HG03558 (cell line): ENCODE results near the gene HDAC4.

Source experiments
- ATAC-seq: cut with Tn5 transposase; IDR thresholded peaks from one replicate; pipeline ENCODE4 v1.9.1; 2021; ENCODE audit warnings: moderate number of reproducible peaks; ENCODE audit not compliant: unreplicated experiment; ENCODE audit errors: extremely low read depth

HDAC4 gene

GRCh38 chr2:239018271-239019182 is 382.3 kb downstream of the HDAC4 start:
- no peak for ATAC-seq

- no peak for ATAC-seq
Observed at GRCh38 chr2:239017491-239018098, 383.2 kb downstream of the HDAC4 start.

DNA sequence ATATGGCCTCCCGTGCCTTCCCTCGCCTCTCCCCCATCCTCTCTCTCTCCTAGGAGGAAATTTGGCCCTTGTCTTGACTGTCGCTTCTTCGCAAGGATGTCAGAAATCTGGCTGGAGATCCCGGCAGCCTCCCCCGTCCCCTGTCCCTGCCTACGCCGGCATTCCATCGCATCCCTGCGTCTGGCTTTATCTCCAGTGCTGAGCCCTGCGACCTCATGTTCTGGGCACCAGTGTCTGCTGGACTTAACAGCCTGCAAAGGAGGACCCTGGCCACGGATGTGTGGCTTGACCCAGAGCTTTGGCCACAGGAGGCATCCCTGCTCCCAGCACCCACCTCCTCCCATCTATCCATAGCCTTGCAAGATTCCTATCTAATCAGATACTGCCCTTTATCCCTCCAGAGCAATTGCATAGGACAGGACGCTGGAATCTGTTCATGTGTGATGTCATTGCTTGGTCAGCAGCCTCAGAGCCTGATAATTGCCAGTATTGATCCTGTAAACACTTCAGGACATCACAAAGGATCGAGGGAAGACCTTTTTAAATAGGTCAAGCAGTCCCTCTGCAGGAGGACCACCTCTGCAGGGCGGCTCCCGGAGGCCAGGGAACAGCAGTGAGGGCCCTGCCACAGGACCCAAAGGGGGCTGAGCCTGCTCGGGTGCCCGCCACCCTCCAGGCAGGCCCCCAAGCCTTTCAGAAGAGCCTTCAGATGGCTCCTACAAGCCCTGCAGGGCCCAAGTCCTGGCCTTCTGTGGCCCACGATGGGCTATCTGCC is 384.7 kb downstream of the HDAC4 start:
- ATAC-seq: no peak

- ATAC-seq: no peak
Observed at GRCh38 chr2:239015218-239015900, 385.5 kb downstream of the HDAC4 start.

- ATAC-seq: no peak
Observed at GRCh38 chr2:239014458-239015217, 386.2 kb downstream of the HDAC4 start.

DNA sequence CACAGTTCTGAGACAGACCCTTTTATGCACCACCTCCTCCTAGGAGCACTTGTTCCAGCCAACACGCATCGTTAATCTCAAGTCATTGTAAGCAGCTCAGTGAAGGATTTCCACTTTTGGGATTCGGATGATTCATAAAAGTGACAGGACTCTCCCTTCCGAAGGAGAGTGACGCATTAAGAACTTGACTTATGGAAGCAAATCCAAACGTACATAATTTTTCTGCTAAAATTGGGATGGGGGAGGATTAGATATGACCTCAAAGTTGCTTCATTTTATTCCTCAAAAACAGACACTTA is 387.2 kb downstream of the HDAC4 start:
- ATAC-seq: no peak

DNA sequence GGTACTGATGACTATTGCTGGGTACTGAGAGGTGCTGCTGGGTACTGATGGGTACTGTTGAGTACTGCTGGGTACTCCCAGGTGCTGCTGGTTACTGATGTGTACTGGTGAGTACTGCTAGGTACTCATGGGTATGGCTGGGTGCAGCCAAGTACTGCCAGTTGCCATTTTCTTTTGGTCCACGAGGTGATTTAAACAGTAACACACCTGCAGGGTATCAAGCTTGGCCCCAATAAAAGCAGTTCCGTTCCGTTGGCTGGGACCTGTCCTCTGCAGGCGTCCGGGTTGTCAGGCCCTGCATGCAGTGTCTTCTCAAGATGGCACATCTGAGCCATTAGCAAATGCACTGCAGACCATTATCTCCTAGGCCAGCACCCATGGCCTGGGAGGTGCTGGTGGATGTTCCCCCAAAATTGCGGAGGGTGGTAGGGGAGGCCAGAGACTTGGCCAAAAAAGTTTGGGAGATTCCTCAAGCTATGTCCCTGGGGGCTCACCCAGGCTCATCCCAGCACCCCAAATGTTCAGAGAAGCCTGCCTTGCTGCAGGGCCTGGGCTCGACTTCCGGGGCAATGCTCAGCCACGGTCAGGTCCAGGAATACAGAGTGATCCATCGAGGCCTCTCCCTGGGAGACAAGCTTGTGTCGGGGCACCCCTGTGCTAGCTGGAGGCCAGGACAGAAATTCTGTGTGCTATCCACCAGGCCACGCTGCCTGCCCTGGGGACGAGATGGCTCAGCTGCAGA is 387.7 kb downstream of the HDAC4 start:
- ATAC-seq: no peak

DNA sequence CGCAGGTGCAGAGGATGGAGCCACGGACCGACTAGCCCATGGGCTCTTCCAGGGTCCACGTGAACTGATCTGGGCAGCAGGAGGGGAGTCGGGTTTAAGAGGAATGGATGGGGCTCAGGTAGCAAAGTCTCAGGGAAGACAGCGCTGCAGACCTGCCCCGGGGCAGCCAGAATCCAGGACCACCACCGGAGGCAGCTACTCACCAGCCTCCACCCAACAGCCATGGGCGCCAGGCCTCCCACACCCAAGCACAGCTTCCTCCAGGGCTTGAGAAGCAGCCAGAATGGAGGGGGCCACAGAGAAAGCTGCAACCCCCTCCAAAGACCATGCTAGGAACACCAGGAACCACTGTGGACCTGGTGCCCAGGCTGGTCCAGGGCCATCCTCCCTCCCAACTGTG is 388.6 kb downstream of the HDAC4 start:
- no peak for ATAC-seq

GRCh38 chr2:239009589-239009961 is 391.2 kb downstream of the HDAC4 start:
- ATAC-seq: no peak

- ATAC-seq: no peak
Observed at GRCh38 chr2:239008677-239009588, 391.9 kb downstream of the HDAC4 start.

GRCh38 chr2:239008004-239008403 is 392.8 kb downstream of the HDAC4 start:
- no peak for ATAC-seq

GRCh38 chr2:239006622-239007285 is 394.1 kb downstream of the HDAC4 start:
- no peak for ATAC-seq

GRCh38 chr2:239005586-239005985 is 395.2 kb downstream of the HDAC4 start:
- no peak for ATAC-seq

- no peak for ATAC-seq
Observed at GRCh38 chr2:239004274-239005015, 396.4 kb downstream of the HDAC4 start.

DNA sequence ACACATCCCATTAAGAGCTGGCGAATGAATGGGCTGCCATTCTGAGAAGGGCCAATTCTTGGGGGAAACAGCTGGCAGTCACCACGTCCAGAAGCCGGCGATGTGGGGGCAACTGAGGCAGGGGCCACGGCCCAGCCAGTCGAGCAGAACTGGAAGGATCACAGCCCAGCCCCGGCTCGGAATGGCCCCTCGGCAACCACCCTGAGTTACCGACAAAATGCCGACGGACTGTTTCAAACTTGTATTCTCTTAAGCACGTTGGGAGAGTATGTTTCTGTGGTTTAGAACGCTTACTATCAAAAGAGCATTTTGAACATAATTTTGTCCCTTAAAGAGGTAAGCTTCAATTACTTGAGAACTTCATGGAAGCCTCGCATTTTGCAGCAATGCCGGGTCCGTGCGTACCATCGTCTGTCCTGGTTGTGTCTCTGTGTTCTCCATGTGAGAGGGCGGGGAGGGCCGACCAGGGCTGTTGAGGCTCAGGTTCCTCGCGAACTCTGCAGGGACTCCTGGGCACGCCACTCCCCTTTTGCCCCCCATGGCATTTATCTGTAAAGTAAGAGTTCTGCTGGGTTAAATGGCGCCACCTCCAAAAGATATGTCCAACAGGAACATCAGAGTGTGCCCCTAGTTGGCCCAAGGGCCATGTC is 397.1 kb downstream of the HDAC4 start:
- no peak for ATAC-seq

GRCh38 chr2:239002954-239003623 is 397.7 kb downstream of the HDAC4 start:
- ATAC-seq: no peak
